Measurements from ENCODE around the gene PPP1R1B. TPM values are rescaled to one million over a fixed set of nuclear protein-coding genes. Genes with fewer than 3 reads are reported as not detected.
A peak's percentile ranks its signal among the peaks of the same experiment; 100 is the strongest.

Gene PPP1R1B
- total RNA-seq, 1 donor from 2014 or later: 0.12 TPM

DNA sequence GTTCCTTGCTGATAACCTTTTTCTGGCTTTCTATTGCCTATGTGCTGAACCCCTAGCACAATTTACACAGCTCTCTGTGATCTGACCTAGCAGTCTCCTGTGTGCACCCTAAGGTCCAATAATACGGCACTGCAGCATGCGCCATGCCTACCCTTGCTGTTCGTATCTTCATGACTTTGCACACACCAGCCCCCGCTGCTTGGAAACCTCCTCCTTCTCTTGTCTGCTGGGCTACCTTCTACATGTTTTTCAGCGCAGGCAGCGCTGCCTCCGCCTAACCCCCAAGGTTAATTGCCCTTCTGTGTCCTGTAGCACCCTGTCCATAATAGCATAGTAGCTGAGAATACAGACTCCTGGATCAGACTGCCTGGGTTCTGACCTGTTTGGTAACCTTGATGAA lies 11.6 kb downstream of the PPP1R1B start:
- Mint-ChIP-seq H3K27me3 (ENCODE audit: low read depth) (no peaks in the 10 kb centered on the region), H3K36me3 (ENCODE audit: low read depth) (no peaks in the 10 kb centered on the region), H3K27ac (ENCODE audit: unreplicated experiment) (no peak overlapping the region), H3K4me3 (ENCODE audit: unreplicated experiment) (peak overlapping the region; percentile 79), H3K4me1 (ENCODE audit: low read depth) (peaks cover 45% of the 10 kb centered on the region), H3K9me3 (ENCODE audit: low read depth) (no peaks in the 10 kb centered on the region)
- no peak for TF ChIP-seq CTCF (IDR thresholded peaks at IDR 0.05)
- no peak for DNase-seq (ENCODE audit: low spot score)

DNA sequence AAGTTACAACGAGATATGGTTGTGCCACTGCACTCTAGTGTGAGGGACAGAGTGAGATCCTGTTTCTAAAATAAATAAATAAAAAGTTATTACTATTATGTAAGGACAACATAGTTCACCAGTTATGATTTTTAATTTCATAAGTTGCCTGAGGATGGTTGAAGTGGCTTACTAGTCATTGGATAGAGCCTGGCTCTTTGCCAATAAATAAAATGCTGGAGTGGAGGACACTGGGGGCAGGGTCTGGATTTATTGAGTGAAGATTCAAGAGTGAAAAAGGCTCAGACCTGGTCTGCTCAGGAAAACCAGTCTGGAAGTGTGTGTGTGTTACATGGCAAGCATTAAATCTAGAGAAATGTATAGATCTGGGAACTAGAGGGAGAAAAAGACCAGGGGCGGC lies 12.3 kb downstream of the PPP1R1B start:
- H3K9me3 Mint-ChIP-seq (ENCODE audit: low read depth): no peaks in the 10 kb centered on the region
- no peaks in the 10 kb centered on the region for H3K27me3 Mint-ChIP-seq (ENCODE audit: low read depth)
- H3K27ac Mint-ChIP-seq (ENCODE audit: unreplicated experiment): no peak overlapping the region

GRCh38 chr17:39639566-39640458 lies 13.1 kb downstream of the PPP1R1B start:
- Mint-ChIP-seq H3K27me3 (ENCODE audit: low read depth) (no peaks in the 10 kb centered on the region), H3K27ac (ENCODE audit: unreplicated experiment) (no peak overlapping the region), H3K4me1 (ENCODE audit: low read depth) (peaks cover 51% of the 10 kb centered on the region), H3K36me3 (ENCODE audit: low read depth) (no peaks in the 10 kb centered on the region), H3K4me3 (ENCODE audit: unreplicated experiment) (no peak overlapping the region), H3K9me3 (ENCODE audit: low read depth) (no peaks in the 10 kb centered on the region)
- no peak for DNase-seq (ENCODE audit: low spot score)
- no peak for TF ChIP-seq CTCF (IDR thresholded peaks at IDR 0.05)

More for the DNA sequence above, 12.3 kb downstream of the PPP1R1B start:
- Mint-ChIP-seq H3K4me3 (ENCODE audit: unreplicated experiment) (no peak overlapping the region), H3K36me3 (ENCODE audit: low read depth) (no peaks in the 10 kb centered on the region), H3K4me1 (ENCODE audit: low read depth) (peaks cover 49% of the 10 kb centered on the region)
- DNase-seq (ENCODE audit: low spot score): no peak
- no peak for TF ChIP-seq CTCF (IDR thresholded peaks at IDR 0.05)

DNA sequence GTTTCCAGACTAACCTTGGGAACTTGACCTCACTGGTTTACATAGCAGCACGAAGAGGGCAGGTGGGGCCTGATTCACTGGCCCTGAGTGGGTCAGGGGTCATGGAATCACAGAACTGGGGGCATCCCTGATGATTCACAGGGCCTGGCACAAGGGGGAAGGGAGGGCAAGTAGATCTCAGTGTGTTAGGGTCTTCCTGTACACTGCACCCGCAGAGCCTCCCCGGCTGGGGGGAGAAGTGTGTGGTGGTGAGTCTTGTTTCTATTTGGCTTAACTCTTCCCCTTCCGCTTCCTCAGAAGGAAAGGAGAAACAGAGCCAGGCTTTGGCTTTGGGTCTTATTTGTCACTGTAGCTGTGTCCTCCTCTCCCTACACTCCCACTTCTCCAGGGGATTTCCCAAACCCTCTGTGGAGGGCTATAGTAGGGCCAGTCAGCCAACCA lies 13.9 kb downstream of the PPP1R1B start:
- no peak for TF ChIP-seq CTCF (IDR thresholded peaks at IDR 0.05)
- no peak for DNase-seq (ENCODE audit: low spot score)
- no peaks in the 10 kb centered on the region for H3K27me3 Mint-ChIP-seq (ENCODE audit: low read depth)
- H3K9me3 Mint-ChIP-seq (ENCODE audit: low read depth): no peaks in the 10 kb centered on the region
- H3K4me3 Mint-ChIP-seq (ENCODE audit: unreplicated experiment): no peak overlapping the region
- H3K4me1 Mint-ChIP-seq (ENCODE audit: low read depth): peaks cover 51% of the 10 kb centered on the region
- H3K27ac Mint-ChIP-seq (ENCODE audit: unreplicated experiment): no peak overlapping the region
- H3K36me3 Mint-ChIP-seq (ENCODE audit: low read depth): no peaks in the 10 kb centered on the region

GRCh38 chr17:39641097-39641496 lies 14.3 kb downstream of the PPP1R1B start:
- H3K36me3 Mint-ChIP-seq (ENCODE audit: low read depth): no peaks in the 10 kb centered on the region
- no peak overlapping the region for H3K27ac Mint-ChIP-seq (ENCODE audit: unreplicated experiment)
- no peak for TF ChIP-seq CTCF (IDR thresholded peaks at IDR 0.05)
- no peaks in the 10 kb centered on the region for H3K27me3 Mint-ChIP-seq (ENCODE audit: low read depth)
- no peaks in the 10 kb centered on the region for H3K9me3 Mint-ChIP-seq (ENCODE audit: low read depth)
- DNase-seq (ENCODE audit: low spot score): no peak
- no peak overlapping the region for H3K4me3 Mint-ChIP-seq (ENCODE audit: unreplicated experiment)
- peaks cover 51% of the 10 kb centered on the region for H3K4me1 Mint-ChIP-seq (ENCODE audit: low read depth)

All from chondrocyte (in vitro differentiated cells).